ENCODE results near the gene NDUFA13. TPM values are rescaled to one million over a fixed set of nuclear protein-coding genes. Genes with fewer than 3 reads are reported as not detected.

The NDUFA13 gene
- 1,643 and 1,828 TPM in 2 replicates for polyA plus RNA-seq (2012; rRNA removed)
- 1,527 and 1,826 TPM in 2 replicates for polyA plus RNA-seq (2012; cell fraction: cytosol; rRNA removed)
- polyA plus RNA-seq (2012; cell fraction: nucleus; rRNA removed), result 640 and 822 TPM in 2 replicates

DNA sequence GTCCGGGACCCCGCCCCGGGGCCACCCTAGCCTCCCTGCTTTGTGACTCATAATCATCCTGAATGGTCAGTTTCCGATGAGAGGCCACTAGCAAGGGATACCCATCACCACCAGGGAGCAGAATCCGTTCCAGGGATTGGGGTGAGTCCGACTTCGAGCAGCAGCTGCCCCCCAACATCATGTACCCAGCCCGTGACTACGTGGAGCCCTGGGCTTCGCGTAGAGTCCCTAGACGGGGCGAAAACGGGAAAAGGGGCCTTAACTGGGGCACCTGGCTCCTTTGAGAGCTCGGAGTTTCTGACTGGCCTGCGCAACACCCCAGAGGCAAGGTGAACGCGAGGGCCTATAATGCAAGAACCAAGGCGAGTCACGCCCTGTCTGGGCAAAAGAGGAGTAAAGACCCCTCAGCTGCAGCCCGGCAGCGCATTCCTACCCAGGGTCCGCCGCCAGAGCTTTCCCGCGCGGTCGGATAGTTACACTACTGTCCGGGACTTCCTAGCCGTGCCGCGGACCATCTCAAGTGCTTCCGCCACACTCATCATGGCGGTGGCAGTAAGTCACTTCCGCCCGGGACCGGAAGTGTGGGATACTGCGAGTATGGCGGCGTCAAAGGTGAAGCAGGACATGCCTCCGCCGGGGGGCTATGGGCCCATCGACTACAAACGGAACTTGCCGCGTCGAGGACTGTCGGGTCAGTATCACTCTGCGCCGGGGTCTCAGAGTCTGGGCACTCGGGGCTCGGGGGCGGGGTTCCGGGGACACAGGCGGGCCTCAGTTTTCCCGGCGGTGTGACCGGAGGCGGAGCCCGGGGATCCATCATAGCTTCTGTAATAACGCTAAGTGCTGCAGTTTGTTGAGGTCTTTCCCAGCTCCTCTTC, at the start of gene NDUFA13:
NDUFA13 (plus strand) TSS at position 584 of the 878 bp plus-strand sequence; CDS start at position 598, 14 bp downstream.
- Histone ChIP-seq H3K27ac (ENCODE audit: low read depth in 2 of 2, low read length in 1 of 2) (peak within 1 kb of the TSS; percentile 50 to 80), H3K4me1 (ENCODE audit: control insufficient read depth in 1 of 2, insufficient read depth in 2 of 2, low read depth in 1 of 2, low read length in 1 of 2) (peaks cover 0 to 11% of the 10 kb centered on the region in 2 experiments; a peak in 1 of 4 replicates), H3K9me2 (no peaks in the 10 kb centered on the region), H3K4me2 (peak within 1 kb of the TSS; percentile 88), H3K9ac (peak within 1 kb of the TSS; percentile 84), H3K36me3 (replicated peaks in 1 of 2; ENCODE audit: control insufficient read depth in 1 of 2, insufficient read depth in 2 of 2, low read length in 1 of 2) (peaks cover 14 to 17% of the 10 kb centered on the region in 2 experiments), H3K9me3 (no peaks in the 10 kb centered on the region), H2AFZ (ENCODE audit: low read depth) (peak within 1 kb of the TSS; percentile 79), H3K27me3 (ENCODE audit: insufficient read depth) (no peaks in the 10 kb centered on the region), H4K20me1 (ENCODE audit: insufficient read depth) (peaks cover 14% of the 10 kb centered on the region; the same call in 1 of the 2 replicates), H3K4me3 (ENCODE audit: low read depth in 2 of 2, low read length in 1 of 2) (peak within 1 kb of the TSS; percentile 65 to 95), H3F3A (replicated peaks; ENCODE audit: insufficient read depth) (peaks cover 3% of the 10 kb centered on the region), H3K79me2 (ENCODE audit: insufficient read depth) (peaks cover 48% of the 10 kb centered on the region)
- peak; percentile 93 for DNase-seq
- WGBS (ENCODE audit: low lambda C conversion rate), result 8% methylated on average over 29 of the region's 61 CpGs
- ChIA-PET POLR2A (interaction anchor here (0.6 to 2.1 kb wide), 10 partner anchors 9 to 155 kb away, joined by 3 to 15 read pairs (median 4); partner anchors contain the start of genes GATAD2A and YJEFN3), CTCF (interaction anchor here (0.6 to 3.1 kb wide), 11 partner anchors 10 to 152 kb away, joined by 3 to 38 read pairs (median 4); partner anchors contain the start of genes GMIP and YJEFN3)
- TF ChIP-seq, protein P1, sequence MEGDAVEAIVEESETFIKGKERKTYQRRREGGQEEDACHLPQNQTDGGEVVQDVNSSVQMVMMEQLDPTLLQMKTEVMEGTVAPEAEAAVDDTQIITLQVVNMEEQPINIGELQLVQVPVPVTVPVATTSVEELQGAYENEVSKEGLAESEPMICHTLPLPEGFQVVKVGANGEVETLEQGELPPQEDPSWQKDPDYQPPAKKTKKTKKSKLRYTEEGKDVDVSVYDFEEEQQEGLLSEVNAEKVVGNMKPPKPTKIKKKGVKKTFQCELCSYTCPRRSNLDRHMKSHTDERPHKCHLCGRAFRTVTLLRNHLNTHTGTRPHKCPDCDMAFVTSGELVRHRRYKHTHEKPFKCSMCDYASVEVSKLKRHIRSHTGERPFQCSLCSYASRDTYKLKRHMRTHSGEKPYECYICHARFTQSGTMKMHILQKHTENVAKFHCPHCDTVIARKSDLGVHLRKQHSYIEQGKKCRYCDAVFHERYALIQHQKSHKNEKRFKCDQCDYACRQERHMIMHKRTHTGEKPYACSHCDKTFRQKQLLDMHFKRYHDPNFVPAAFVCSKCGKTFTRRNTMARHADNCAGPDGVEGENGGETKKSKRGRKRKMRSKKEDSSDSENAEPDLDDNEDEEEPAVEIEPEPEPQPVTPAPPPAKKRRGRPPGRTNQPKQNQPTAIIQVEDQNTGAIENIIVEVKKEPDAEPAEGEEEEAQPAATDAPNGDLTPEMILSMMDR (IDR thresholded peaks at IDR 0.05), result peak; percentile 29
- TF ChIP-seq POLR2AphosphoS5 (IDR thresholded peaks at IDR 0.05; ENCODE audit: low read depth, low read length) (peak; percentile 97), TCF12 (IDR thresholded peaks at IDR 0.05) (peak; percentile 19; the same call in 1 of the 2 replicates), GABPA (IDR thresholded peaks at IDR 0.05; ENCODE audit: low read depth) (peak; percentile 97), MEF2A (IDR thresholded peaks at IDR 0.05; ENCODE audit: borderline replicate concordance, low read depth) (no peak), TAF1 (IDR thresholded peaks at IDR 0.05; ENCODE audit: borderline replicate concordance, low read depth, low read length) (peak; percentile 96), GATA2 (CRISPR knock-in tag; IDR thresholded peaks at IDR 0.05) (no peak), EP300 (IDR thresholded peaks at IDR 0.05; ENCODE audit: borderline replicate concordance in 1 of 2, low read depth in 1 of 2, low read length in 1 of 2) (no peak), RAD21 (IDR thresholded peaks at IDR 0.05; ENCODE audit: low read length) (no peak), SIN3A (IDR thresholded peaks at IDR 0.05; ENCODE audit: borderline replicate concordance, low read depth, low read length) (peak; percentile 94), JUND (IDR thresholded peaks at IDR 0.05) (no peak), NFIC (IDR thresholded peaks at IDR 0.05; ENCODE audit: borderline replicate concordance) (no peak), SMC3 (IDR thresholded peaks at IDR 0.05; ENCODE audit: low read depth, low read length) (no peak), FOXM1 (IDR thresholded peaks at IDR 0.05; ENCODE audit: low read depth) (no peak), FOXJ3 (CRISPR knock-in tag; IDR thresholded peaks at IDR 0.05) (no peak)
- TF ChIP-seq, protein P2, sequence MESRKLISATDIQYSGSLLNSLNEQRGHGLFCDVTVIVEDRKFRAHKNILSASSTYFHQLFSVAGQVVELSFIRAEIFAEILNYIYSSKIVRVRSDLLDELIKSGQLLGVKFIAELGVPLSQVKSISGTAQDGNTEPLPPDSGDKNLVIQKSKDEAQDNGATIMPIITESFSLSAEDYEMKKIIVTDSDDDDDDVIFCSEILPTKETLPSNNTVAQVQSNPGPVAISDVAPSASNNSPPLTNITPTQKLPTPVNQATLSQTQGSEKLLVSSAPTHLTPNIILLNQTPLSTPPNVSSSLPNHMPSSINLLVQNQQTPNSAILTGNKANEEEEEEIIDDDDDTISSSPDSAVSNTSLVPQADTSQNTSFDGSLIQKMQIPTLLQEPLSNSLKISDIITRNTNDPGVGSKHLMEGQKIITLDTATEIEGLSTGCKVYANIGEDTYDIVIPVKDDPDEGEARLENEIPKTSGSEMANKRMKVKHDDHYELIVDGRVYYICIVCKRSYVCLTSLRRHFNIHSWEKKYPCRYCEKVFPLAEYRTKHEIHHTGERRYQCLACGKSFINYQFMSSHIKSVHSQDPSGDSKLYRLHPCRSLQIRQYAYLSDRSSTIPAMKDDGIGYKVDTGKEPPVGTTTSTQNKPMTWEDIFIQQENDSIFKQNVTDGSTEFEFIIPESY (IDR thresholded peaks at IDR 0.05; ENCODE audit: borderline replicate concordance, low read depth), result 0 out of 2 replicates have a peak, but pooled peaks have one; percentile 46
- TF ChIP-seq, protein P3, sequence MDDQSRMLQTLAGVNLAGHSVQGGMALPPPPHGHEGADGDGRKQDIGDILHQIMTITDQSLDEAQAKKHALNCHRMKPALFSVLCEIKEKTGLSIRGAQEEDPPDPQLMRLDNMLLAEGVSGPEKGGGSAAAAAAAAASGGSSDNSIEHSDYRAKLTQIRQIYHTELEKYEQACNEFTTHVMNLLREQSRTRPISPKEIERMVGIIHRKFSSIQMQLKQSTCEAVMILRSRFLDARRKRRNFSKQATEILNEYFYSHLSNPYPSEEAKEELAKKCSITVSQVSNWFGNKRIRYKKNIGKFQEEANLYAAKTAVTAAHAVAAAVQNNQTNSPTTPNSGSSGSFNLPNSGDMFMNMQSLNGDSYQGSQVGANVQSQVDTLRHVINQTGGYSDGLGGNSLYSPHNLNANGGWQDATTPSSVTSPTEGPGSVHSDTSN (IDR thresholded peaks at IDR 0.05), result peak; percentile 14; the same call in 1 of the 2 replicates
- TF ChIP-seq, protein P4, sequence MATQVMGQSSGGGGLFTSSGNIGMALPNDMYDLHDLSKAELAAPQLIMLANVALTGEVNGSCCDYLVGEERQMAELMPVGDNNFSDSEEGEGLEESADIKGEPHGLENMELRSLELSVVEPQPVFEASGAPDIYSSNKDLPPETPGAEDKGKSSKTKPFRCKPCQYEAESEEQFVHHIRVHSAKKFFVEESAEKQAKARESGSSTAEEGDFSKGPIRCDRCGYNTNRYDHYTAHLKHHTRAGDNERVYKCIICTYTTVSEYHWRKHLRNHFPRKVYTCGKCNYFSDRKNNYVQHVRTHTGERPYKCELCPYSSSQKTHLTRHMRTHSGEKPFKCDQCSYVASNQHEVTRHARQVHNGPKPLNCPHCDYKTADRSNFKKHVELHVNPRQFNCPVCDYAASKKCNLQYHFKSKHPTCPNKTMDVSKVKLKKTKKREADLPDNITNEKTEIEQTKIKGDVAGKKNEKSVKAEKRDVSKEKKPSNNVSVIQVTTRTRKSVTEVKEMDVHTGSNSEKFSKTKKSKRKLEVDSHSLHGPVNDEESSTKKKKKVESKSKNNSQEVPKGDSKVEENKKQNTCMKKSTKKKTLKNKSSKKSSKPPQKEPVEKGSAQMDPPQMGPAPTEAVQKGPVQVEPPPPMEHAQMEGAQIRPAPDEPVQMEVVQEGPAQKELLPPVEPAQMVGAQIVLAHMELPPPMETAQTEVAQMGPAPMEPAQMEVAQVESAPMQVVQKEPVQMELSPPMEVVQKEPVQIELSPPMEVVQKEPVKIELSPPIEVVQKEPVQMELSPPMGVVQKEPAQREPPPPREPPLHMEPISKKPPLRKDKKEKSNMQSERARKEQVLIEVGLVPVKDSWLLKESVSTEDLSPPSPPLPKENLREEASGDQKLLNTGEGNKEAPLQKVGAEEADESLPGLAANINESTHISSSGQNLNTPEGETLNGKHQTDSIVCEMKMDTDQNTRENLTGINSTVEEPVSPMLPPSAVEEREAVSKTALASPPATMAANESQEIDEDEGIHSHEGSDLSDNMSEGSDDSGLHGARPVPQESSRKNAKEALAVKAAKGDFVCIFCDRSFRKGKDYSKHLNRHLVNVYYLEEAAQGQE (IDR thresholded peaks at IDR 0.05; ENCODE audit: low read depth, low read length), result peak; percentile 41; the same call in 1 of the 2 replicates
- TF ChIP-seq, protein P5, sequence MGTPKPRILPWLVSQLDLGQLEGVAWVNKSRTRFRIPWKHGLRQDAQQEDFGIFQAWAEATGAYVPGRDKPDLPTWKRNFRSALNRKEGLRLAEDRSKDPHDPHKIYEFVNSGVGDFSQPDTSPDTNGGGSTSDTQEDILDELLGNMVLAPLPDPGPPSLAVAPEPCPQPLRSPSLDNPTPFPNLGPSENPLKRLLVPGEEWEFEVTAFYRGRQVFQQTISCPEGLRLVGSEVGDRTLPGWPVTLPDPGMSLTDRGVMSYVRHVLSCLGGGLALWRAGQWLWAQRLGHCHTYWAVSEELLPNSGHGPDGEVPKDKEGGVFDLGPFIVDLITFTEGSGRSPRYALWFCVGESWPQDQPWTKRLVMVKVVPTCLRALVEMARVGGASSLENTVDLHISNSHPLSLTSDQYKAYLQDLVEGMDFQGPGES (IDR thresholded peaks at IDR 0.05; ENCODE audit: low read depth, low read length), result no peak
- TF ChIP-seq, protein P6, sequence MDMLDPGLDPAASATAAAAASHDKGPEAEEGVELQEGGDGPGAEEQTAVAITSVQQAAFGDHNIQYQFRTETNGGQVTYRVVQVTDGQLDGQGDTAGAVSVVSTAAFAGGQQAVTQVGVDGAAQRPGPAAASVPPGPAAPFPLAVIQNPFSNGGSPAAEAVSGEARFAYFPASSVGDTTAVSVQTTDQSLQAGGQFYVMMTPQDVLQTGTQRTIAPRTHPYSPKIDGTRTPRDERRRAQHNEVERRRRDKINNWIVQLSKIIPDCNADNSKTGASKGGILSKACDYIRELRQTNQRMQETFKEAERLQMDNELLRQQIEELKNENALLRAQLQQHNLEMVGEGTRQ (IDR thresholded peaks at IDR 0.05; ENCODE audit: borderline replicate concordance, low read depth, low read length), result no peak

Measured in SK-N-SH (cell line).